ENCODE results near the gene ABCD2.
"Not testable (repeated sequence)": the region's sequence is repeated elsewhere in the genome, so short reads cannot be mapped to it uniquely, and the experiment has no call there.

DNA sequence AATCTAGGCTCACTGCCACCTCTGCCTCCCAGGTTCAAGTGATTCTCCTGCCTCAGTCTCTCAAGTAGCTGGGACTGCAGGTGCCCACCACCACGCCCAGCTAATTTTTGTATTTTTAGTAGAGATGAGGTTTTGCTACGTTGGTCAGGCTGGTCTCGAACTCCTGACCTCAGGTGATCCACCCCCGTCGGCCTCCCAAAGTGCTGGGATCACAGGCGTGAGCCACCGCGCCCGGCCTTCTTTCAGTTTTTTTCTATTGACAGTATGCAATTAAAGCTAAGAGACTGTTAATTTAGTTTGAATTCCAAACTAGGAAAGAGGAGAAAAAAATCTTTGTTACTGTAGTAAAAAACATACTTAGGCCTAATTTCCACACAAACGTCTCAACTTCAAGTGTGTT, 3.6 kb upstream of the ABCD2 start:
- TF ChIP-seq, protein P1, sequence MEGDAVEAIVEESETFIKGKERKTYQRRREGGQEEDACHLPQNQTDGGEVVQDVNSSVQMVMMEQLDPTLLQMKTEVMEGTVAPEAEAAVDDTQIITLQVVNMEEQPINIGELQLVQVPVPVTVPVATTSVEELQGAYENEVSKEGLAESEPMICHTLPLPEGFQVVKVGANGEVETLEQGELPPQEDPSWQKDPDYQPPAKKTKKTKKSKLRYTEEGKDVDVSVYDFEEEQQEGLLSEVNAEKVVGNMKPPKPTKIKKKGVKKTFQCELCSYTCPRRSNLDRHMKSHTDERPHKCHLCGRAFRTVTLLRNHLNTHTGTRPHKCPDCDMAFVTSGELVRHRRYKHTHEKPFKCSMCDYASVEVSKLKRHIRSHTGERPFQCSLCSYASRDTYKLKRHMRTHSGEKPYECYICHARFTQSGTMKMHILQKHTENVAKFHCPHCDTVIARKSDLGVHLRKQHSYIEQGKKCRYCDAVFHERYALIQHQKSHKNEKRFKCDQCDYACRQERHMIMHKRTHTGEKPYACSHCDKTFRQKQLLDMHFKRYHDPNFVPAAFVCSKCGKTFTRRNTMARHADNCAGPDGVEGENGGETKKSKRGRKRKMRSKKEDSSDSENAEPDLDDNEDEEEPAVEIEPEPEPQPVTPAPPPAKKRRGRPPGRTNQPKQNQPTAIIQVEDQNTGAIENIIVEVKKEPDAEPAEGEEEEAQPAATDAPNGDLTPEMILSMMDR (IDR thresholded peaks at IDR 0.05) = not testable (repeated sequence)
- TF ChIP-seq POLR2A (IDR thresholded peaks at IDR 0.05) = not testable (repeated sequence)

All from uterus (tissue), 2 donors.